HepG2 (cell line): ENCODE data around the gene ATG5. TPM values are rescaled to one million over a fixed set of nuclear protein-coding genes. Genes with fewer than 3 reads are reported as not detected.
A peak's percentile ranks its signal among the peaks of the same experiment; 100 is the strongest.

Source experiments
- CBFB ChIP-seq: sonication (generic); formaldehyde crosslinking; IDR thresholded peaks from 2 replicates; pipeline ENCODE4 v1.4.0; 2020; ENCODE audit warnings: missing genetic modification reagents
- FOXC1 ChIP-seq: sonication (generic); formaldehyde crosslinking; IDR thresholded peaks from 2 replicates; pipeline ENCODE4 v1.8.0; 2022; ENCODE audit warnings: mild to moderate bottlenecking, missing genetic modification reagents, borderline replicate concordance
- MAFK ChIP-seq, 2 experiments: IDR thresholded peaks in 1 of 2; conservative IDR thresholded peaks in 1 of 2; 2 replicates each; pipeline ENCODE4 v1.6.1; 2011; ENCODE audit warnings: improper control_type of control experiment in 2 of 2, low read length in 2 of 2
- NONO ChIP-seq, 2 experiments: fragments of 450-650 bp in 1 of 2; sonication (generic) in 1 of 2; formaldehyde crosslinking in 1 of 2; IDR thresholded peaks in 1 of 2; conservative IDR thresholded peaks in 1 of 2; 2 replicates each; pipeline versions ENCODE4 v1.6.1 to v1.8.0; 2017 to 2022; ENCODE audit warnings: mild to moderate bottlenecking in 1 of 2, missing genetic modification reagents in 1 of 2, moderate library complexity in 1 of 2
- REPIN1 ChIP-seq: sonication (generic); formaldehyde crosslinking; IDR thresholded peaks from 2 replicates; pipeline ENCODE4 v1.8.0; 2022; ENCODE audit warnings: missing genetic modification reagents, low read depth, mild to moderate bottlenecking, borderline replicate concordance
- ZFAT ChIP-seq: sonication (generic); formaldehyde crosslinking; conservative IDR thresholded peaks from 2 replicates; pipeline ENCODE4 v1.8.1; 2023; ENCODE audit warnings: missing genetic modification reagents, inconsistent platforms
- ZFP36 ChIP-seq: fragments of 150-350 bp; IDR thresholded peaks from 2 replicates; pipeline ENCODE4 v1.6.1; 2018; ENCODE audit warnings: borderline replicate concordance, low read length, low read depth; ENCODE audit not compliant: partially characterized antibody
- ZFP62 ChIP-seq: sonication (generic); formaldehyde crosslinking; IDR thresholded peaks from 2 replicates; pipeline ENCODE4 v1.4.0; 2020; ENCODE audit warnings: missing genetic modification reagents
- ZNF44 ChIP-seq: sonication (generic); formaldehyde crosslinking; IDR thresholded peaks from 2 replicates; pipeline ENCODE4 v1.5.1; 2020; ENCODE audit warnings: mild to moderate bottlenecking, missing genetic modification reagents
- ZNF530 ChIP-seq: sonication (generic); formaldehyde crosslinking; IDR thresholded peaks from 2 replicates; pipeline ENCODE4 v1.5.0; 2020; ENCODE audit warnings: low read depth, mild to moderate bottlenecking, missing genetic modification reagents
- ZNF563 ChIP-seq: sonication (generic); formaldehyde crosslinking; IDR thresholded peaks from 2 replicates; pipeline ENCODE4 v1.8.0; 2022; ENCODE audit warnings: mild to moderate bottlenecking, moderate library complexity, missing genetic modification reagents
- ZNF883 ChIP-seq: sonication (generic); formaldehyde crosslinking; IDR thresholded peaks from 2 replicates; pipeline ENCODE4 v1.5.1; 2020; ENCODE audit warnings: mild to moderate bottlenecking, missing genetic modification reagents; ENCODE audit errors: not compliant biosample characterization
- polyA plus RNA-seq, 8 experiments: library from polyadenylated mRNA; depleted of rRNA in 3 of 8; stranded (reverse) in 7 of 8; unstranded in 1 of 8; fragments of >200 nt; fragmentation: Illumina TruSeq in 4 of 8; extraction: Trizol in 4 of 8; gene quantifications; 2 replicates each; pipeline versions ENCODE4 v1.2.1 to v1.2.3, GENCODE V29; 2011 to 2016; ENCODE audit warnings: low read depth in 4 of 8, missing spikeins in 1 of 8, mixed read lengths in 1 of 8; ENCODE audit not compliant: insufficient read depth in 1 of 8
- total RNA-seq, 5 experiments: library from RNA; depleted of rRNA; stranded (reverse); fragments of >200 nt; fragmentation: Illumina TruSeq; extraction: Trizol; gene quantifications; 2 replicates each; pipeline ENCODE4 v1.2.3, GENCODE V29; 2016; ENCODE audit warnings: low read depth in 1 of 5
- TF ChIP-seq, protein P1 (sequence below): sonication (generic); formaldehyde crosslinking; IDR thresholded peaks from 2 replicates; pipeline ENCODE4 v1.5.0; 2020; ENCODE audit warnings: mild to moderate bottlenecking, missing genetic modification reagents, borderline replicate concordance
- TF ChIP-seq, protein P2 (sequence below): sonication (generic); formaldehyde crosslinking; IDR thresholded peaks from 2 replicates; pipeline ENCODE4 v1.5.1; 2020; ENCODE audit warnings: mild to moderate bottlenecking, missing genetic modification reagents, borderline replicate concordance
- TF ChIP-seq, protein P3 (sequence below): sonication (generic); formaldehyde crosslinking; IDR thresholded peaks from 2 replicates; pipeline ENCODE4 v1.4.0; 2020; ENCODE audit warnings: missing genetic modification reagents

ATG5 gene
- total and polyA plus RNA-seq, 2 of the 13 experiments (the other 11 are each of a cell fraction or from before 2014, with no cell fraction given): 21.3 to 48.0 TPM

DNA sequence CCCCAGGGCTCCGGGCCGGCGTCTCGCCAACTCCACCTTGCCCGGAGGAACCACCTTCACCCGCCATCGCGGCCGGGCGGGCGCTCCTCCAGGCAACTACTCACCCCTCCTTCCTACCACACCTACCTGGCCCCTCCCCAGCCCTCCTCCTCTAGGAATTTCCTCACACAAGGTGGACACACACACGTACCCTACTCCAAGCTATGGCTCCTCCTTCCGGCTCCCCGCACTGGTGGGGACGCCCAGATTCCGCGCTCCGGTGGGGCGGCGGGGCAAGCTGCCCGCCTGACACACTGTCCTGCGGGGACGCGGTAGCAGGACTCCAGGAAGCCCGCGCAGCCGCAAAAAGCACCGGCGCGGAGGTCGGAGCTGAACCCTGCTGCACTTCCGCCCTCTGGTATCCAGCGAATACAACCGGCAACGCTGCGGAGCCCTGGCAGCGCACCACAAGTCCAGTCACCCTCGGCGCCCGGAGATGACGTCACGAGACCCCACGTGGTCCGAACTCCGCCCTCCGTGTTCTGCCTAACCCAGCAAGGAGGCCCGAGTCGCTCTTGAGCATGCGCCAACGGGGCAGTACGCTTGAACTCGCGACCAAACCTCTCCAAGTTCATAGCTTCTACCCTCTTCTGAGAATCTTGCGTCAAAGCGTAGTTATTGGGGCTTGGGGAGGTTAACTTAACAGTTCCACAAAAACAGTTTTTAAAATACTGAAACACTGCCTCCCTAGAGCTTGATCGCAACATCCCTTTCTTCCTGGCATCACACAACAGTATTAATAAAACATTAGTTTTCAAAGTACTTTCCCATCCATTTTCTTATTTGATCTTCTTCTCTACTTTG lies at the start of gene ATG5 (continued):
- no peak for TF ChIP-seq NONO (IDR thresholded peaks at IDR 0.05)
- TF ChIP-seq NONO (CRISPR knock-in tag; conservative IDR thresholded peaks at IDR 0.05): peak; percentile 88
- TF ChIP-seq ZNF44 (CRISPR knock-in tag): no peak
- TF ChIP-seq, protein P1, sequence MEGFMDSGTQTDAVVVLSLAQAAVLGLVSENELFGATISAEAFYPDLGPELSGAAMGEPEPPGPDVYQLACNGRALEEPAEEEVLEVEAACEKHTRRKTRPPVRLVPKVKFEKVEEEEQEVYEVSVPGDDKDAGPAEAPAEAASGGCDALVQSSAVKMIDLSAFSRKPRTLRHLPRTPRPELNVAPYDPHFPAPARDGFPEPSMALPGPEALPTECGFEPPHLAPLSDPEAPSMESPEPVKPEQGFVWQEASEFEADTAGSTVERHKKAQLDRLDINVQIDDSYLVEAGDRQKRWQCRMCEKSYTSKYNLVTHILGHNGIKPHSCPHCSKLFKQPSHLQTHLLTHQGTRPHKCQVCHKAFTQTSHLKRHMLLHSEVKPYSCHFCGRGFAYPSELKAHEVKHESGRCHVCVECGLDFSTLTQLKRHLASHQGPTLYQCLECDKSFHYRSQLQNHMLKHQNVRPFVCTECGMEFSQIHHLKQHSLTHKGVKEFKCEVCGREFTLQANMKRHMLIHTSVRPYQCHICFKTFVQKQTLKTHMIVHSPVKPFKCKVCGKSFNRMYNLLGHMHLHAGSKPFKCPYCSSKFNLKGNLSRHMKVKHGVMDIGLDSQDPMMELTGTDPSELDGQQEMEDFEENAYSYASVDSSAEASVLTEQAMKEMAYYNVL (CRISPR knock-in tag): no peak
- peak; percentile 90 for TF ChIP-seq REPIN1 (CRISPR knock-in tag)
- no peak for TF ChIP-seq ZFP62
- no peak for TF ChIP-seq MAFK (conservative IDR thresholded peaks at IDR 0.05 in 1 of 2, IDR thresholded peaks at IDR 0.05 in 1 of 2; ENCODE audit: low read length in 2 of 2)
- TF ChIP-seq, protein P2, sequence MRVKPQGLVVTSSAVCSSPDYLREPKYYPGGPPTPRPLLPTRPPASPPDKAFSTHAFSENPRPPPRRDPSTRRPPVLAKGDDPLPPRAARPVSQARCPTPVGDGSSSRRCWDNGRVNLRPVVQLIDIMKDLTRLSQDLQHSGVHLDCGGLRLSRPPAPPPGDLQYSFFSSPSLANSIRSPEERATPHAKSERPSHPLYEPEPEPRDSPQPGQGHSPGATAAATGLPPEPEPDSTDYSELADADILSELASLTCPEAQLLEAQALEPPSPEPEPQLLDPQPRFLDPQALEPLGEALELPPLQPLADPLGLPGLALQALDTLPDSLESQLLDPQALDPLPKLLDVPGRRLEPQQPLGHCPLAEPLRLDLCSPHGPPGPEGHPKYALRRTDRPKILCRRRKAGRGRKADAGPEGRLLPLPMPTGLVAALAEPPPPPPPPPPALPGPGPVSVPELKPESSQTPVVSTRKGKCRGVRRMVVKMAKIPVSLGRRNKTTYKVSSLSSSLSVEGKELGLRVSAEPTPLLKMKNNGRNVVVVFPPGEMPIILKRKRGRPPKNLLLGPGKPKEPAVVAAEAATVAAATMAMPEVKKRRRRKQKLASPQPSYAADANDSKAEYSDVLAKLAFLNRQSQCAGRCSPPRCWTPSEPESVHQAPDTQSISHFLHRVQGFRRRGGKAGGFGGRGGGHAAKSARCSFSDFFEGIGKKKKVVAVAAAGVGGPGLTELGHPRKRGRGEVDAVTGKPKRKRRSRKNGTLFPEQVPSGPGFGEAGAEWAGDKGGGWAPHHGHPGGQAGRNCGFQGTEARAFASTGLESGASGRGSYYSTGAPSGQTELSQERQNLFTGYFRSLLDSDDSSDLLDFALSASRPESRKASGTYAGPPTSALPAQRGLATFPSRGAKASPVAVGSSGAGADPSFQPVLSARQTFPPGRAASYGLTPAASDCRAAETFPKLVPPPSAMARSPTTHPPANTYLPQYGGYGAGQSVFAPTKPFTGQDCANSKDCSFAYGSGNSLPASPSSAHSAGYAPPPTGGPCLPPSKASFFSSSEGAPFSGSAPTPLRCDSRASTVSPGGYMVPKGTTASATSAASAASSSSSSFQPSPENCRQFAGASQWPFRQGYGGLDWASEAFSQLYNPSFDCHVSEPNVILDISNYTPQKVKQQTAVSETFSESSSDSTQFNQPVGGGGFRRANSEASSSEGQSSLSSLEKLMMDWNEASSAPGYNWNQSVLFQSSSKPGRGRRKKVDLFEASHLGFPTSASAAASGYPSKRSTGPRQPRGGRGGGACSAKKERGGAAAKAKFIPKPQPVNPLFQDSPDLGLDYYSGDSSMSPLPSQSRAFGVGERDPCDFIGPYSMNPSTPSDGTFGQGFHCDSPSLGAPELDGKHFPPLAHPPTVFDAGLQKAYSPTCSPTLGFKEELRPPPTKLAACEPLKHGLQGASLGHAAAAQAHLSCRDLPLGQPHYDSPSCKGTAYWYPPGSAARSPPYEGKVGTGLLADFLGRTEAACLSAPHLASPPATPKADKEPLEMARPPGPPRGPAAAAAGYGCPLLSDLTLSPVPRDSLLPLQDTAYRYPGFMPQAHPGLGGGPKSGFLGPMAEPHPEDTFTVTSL (CRISPR knock-in tag): 0 out of 2 replicates have a peak, but pooled peaks have one; percentile 54
- TF ChIP-seq FOXC1: no peak
- TF ChIP-seq ZFP36: no peak
- no peak for TF ChIP-seq ZNF883 (CRISPR knock-in tag)
- no peak for TF ChIP-seq ZFAT (CRISPR knock-in tag)
- TF ChIP-seq CBFB (CRISPR knock-in tag): peak; percentile 83
- TF ChIP-seq, protein P3, sequence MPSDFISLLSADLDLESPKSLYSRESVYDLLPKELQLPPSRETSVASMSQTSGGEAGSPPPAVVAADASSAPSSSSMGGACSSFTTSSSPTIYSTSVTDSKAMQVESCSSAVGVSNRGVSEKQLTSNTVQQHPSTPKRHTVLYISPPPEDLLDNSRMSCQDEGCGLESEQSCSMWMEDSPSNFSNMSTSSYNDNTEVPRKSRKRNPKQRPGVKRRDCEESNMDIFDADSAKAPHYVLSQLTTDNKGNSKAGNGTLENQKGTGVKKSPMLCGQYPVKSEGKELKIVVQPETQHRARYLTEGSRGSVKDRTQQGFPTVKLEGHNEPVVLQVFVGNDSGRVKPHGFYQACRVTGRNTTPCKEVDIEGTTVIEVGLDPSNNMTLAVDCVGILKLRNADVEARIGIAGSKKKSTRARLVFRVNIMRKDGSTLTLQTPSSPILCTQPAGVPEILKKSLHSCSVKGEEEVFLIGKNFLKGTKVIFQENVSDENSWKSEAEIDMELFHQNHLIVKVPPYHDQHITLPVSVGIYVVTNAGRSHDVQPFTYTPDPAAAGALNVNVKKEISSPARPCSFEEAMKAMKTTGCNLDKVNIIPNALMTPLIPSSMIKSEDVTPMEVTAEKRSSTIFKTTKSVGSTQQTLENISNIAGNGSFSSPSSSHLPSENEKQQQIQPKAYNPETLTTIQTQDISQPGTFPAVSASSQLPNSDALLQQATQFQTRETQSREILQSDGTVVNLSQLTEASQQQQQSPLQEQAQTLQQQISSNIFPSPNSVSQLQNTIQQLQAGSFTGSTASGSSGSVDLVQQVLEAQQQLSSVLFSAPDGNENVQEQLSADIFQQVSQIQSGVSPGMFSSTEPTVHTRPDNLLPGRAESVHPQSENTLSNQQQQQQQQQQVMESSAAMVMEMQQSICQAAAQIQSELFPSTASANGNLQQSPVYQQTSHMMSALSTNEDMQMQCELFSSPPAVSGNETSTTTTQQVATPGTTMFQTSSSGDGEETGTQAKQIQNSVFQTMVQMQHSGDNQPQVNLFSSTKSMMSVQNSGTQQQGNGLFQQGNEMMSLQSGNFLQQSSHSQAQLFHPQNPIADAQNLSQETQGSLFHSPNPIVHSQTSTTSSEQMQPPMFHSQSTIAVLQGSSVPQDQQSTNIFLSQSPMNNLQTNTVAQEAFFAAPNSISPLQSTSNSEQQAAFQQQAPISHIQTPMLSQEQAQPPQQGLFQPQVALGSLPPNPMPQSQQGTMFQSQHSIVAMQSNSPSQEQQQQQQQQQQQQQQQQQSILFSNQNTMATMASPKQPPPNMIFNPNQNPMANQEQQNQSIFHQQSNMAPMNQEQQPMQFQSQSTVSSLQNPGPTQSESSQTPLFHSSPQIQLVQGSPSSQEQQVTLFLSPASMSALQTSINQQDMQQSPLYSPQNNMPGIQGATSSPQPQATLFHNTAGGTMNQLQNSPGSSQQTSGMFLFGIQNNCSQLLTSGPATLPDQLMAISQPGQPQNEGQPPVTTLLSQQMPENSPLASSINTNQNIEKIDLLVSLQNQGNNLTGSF (CRISPR knock-in tag): no peak
- TF ChIP-seq ZNF530 (CRISPR knock-in tag): no peak
- TF ChIP-seq ZNF563 (CRISPR knock-in tag): peak; percentile 97
